SKM-1 (cell line): ENCODE measurements around the gene SNAPC2.

Experiments
- DNase-seq: peaks from one replicate; lab custom pipeline; 2025; ENCODE audit not compliant: unreplicated experiment; lab: John Stamatoyannopoulos, UW

Gene SNAPC2

DNA sequence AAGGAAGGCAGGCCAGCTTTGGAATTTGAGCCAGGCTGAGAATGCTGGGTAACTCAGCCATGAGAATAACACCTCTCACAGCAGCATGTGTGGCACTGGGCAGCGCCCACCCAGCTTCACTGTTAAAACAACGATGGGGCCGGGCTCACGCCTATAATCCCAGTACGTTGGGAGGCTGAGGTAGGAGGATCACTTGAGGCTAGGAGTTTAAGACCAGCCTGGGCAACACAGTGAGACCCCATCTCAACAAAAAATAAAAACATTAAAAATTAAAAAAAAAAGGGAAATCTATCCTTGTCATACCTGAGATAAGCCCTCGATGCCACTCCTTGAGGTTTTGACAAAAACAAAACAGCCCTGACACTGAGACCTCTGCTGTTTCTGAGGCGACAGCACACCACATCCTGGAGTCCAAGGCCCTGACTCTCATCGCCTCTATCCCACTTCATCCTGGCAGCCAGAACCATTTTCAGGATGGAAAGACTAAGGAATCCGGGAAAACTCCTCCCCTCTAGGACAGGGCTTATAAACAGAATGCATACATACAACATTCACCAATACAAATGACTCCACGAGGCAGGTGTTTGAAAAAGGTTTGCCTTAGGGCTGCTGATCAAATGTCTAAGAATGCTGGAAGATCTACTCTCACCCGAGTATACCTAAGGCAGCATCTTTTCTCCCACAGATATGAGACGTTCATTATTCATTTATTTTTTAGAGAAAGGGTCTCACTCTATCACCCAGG lies 46.0 kb downstream of the SNAPC2 start:
- DNase-seq, result no peak

DNA sequence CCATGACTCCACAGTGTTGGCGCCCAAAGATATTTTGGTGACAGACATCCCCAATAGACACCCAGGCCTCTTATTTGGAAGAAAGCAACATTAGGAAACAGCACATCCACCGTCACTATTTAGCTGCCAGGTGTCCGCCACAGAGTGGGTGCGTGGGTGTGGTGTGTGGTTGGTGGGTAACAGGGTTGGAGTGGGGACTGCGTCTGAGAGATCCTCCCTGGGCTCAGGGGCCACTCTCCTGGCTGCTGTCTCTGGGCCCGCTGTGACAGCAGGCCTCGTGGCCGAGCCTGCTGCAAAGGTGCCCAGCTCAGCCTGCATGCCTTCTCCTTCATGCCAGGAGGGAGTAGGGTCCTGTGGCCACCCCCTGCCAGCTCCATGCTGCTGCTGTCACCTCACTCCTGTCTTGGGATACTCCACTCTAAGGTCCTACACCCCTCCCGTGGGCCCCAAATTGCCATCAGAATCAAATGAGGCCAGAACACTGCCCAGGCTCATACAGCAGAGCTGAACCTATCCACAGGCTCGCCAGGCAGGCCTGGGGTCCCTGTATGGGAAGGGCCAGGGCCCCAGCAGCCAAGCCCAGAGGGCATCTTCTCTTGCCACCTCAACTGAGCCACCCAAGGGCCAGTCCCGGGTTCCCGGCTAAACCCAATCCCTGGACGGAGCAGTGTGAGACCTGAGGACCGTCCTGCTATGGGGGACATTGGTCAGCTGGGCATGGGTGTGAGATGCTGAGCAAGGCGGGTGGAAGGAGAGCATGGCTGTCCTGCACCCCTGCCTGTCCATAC lies 48.1 kb downstream of the SNAPC2 start:
- DNase-seq, result no peak

DNA sequence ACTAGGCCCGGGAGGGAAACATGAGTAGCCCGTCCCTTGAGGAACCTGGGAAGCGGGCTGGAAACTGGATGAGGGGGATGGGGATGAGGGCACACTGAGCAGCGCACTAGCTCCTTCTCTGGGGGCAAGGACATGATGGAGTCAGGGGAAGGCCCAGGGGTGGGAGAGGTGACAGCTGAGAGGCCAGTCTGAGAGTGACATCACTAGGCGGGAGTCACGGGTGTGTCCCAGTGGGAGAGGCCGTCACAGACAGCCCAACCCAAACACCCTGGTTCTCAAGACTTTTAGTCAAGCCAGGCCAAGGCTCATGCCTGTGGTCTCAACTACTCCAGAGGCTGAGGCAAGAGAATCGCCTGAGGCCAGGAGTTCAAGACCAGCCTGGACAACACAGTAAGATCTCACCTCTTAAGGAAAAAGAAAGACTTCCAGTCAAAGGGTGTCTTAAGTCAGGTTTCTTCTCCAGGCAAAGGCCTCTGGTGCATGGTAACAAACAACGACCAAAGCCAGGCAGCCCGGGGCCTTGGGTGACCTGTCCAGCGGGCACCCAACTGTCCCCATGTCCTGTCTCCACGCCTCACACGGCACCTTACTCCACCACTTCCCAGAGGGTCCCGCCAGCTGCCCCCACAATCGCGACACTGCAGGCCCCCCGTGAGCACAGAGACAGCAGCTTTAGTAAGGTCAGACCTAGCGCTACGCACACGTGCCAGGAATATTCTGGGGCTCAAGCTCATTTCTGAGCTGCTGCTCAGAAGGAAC lies 48.8 kb downstream of the SNAPC2 start:
- no peak for DNase-seq

DNA sequence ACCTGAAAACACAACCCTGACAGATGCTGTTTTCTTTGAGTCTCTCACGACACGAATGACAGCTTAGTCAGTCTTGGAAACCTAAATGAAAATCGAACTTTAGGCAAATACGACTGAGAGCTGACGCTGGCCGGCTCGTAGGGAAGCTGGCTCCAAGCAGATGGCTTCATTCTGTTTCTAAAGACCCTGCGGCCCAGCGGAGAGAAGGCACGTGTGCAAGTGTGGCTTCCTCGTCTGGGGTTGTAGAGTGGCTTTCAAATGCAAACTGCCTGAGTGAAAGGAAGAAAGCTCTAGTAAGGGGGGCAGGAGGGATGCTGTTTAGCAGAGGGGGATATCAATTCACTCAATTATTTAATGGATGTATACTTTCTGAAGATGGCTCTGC lies 49.4 kb downstream of the SNAPC2 start:
- no peak for DNase-seq

DNA sequence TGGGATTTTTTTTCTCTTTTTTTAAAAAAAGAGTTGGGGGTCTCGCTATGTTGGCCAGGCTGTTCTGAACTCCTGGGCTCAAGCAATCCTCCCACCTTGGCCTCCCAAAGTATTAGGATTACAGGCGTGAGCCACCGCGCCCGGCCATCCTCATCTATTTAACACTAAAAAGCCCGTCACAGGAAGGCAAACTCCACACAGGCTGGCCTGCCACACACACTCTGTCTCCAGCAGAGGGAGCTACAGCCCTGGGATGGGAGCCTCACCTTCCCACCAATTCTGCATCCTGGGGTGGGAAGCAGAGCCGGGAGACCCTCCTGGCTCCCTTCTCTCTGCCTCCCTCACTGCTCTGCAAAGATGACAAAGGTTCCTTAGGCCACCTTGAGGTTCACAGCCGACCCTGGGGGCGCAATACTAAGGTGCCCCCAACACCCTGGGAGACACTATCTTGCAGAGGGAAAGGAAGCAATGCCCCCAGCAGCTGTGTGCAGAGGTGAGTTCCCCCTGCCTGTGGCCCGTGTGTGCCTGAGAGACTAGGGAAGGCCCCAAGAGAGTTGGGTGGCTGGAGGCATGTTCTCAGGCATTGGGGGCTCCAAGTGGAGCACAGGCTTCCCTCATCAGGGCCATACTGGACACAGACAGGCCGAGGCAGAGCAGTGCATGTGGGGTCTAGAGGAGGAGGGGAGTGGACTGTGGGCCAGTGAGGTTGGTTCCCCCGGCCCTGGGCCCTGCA lies 50.7 kb downstream of the SNAPC2 start:
- DNase-seq, result peak; percentile 9

DNA sequence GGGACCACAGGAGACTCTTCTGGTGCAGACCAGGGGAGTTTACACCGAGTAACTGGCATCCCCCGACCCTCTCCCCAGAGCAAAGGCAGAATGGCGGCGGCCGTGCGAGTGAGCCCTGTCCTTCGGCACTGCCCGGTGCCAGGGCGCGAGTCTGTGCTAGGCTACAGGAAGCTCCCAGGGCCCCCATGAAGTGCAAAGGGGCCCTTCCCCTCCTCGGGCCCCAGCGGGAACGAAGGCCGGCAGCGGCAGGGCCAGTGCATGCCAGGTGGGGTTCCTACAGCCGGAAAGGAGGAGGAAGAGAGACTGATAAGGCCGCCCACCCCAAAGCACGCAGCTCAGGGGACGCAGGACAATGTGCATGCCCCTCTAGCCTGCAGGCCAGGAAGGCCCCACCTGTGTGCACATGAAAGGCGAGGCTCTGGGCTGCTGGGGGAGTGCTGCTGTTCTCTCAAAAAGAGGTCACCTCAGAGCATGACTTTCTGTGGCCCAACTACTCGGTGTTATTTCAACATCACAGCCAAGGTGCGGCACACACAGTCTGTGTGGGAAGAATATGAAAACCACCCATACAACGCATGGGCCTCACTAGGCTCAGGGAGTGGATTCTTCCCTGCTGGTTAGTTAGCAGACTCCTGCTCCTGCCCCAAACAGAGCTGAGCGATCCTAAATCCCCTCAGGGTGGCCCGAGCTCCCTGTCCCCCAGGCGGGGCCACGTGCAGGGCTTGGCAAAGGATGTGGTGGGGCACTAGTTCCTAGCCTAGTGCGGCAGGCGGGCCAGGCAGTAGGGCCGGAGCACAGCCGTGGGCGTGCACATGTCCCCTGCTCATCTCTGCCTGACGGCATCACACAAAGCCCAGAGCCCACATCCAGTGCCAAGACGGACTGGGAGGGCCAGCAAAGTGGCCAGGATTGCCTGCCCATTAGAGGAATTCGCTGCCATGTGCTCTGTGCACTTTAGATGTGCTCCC lies 51.7 kb downstream of the SNAPC2 start:
- DNase-seq, result no peak
